Osteoblast (primary cell): ENCODE results near the gene KCNQ4. TPM values are rescaled to one million over a fixed set of nuclear protein-coding genes. Genes with fewer than 3 reads are reported as not detected.

Source experiments
- DNase-seq: peaks from one replicate; pipeline ENCODE4 v3.0.0; 2011; ENCODE audit warnings: low spot score, mixed read lengths; ENCODE audit not compliant: insufficient read length; ENCODE audit errors: missing footprints
- H2AFZ ChIP-seq: 2 replicates; pipeline ENCODE4 v1.6.0; 2011; ENCODE audit warnings: mild to moderate bottlenecking, low read length
- H3K27ac ChIP-seq: 2 replicates; pipeline ENCODE4 v1.5.1; 2011; ENCODE audit warnings: mild to moderate bottlenecking, low read depth, low read length, moderate library complexity
- H3K27me3 ChIP-seq: 2 replicates; pipeline ENCODE4 v1.6.0; 2012; ENCODE audit warnings: mild to moderate bottlenecking, control low read depth, inconsistent platforms, low read length, moderate library complexity; ENCODE audit not compliant: insufficient read depth
- H3K36me3 ChIP-seq: 2 replicates; pipeline ENCODE4 v1.5.1; 2011; ENCODE audit warnings: mild to moderate bottlenecking, low read length, control low read depth, moderate library complexity; ENCODE audit not compliant: insufficient read depth
- H3K4me1 ChIP-seq: 2 replicates; pipeline ENCODE4 v1.5.1; 2011; ENCODE audit warnings: mild to moderate bottlenecking, low read length, control low read depth, moderate library complexity; ENCODE audit not compliant: insufficient read depth
- H3K4me2 ChIP-seq: 2 replicates; pipeline ENCODE4 v1.6.0; 2011; ENCODE audit warnings: mild to moderate bottlenecking, low read length; ENCODE audit not compliant: insufficient read depth
- H3K4me3 ChIP-seq: fragments of 200-600 bp; sonication (generic); 3 replicates; pipeline ENCODE4 v1.5.1; 2012; ENCODE audit warnings: mild to moderate bottlenecking, low read length, inconsistent platforms; ENCODE audit not compliant: insufficient read depth
- H3K79me2 ChIP-seq: 2 replicates; pipeline ENCODE4 v1.6.0; 2012; ENCODE audit warnings: mild to moderate bottlenecking, low read length, control low read depth, inconsistent platforms; ENCODE audit not compliant: insufficient read depth
- H3K9me3 ChIP-seq: 2 replicates; pipeline ENCODE4 v1.5.1; 2011; ENCODE audit warnings: low read depth, low read length, control low read depth
- H4K20me1 ChIP-seq: 2 replicates; pipeline ENCODE4 v1.6.0; 2012; ENCODE audit warnings: mild to moderate bottlenecking, low read length, control low read depth; ENCODE audit not compliant: insufficient read depth
- CTCF ChIP-seq: IDR thresholded peaks from 2 replicates; pipeline ENCODE4 v1.5.1; 2011; ENCODE audit warnings: mild to moderate bottlenecking, low read depth, low read length, moderate library complexity; ENCODE audit errors: extremely low read depth
- total RNA-seq: library from RNA; depleted of rRNA; stranded (reverse); fragments of >200 nt; gene quantifications from 2 replicates; pipeline ENCODE4 v1.2.3, GENCODE V29; 2012

The KCNQ4 gene
- total RNA-seq, 1 donor = not detected

DNA sequence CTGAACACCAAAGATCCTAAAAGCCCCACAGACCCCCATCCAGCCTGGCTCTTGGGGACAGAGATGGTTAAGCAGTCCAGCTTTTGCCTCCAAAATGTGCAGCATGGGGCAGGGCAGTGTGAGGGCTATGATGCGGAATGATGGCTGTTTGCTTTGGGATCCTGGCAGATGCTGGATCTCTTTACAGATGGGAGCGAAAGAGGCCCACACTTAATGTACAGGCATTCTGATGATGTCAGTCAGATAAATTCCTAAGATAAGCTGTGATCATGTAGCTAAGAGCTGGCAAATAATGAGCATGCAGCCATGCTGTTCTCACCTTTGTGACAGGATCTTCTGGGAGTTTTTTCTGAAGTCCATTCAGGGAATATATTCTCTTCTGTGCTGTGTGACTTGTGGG lies 17.6 kb upstream of the KCNQ4 start:
- H3K9me3 ChIP-seq = no peaks in the 10 kb centered on the region
- H3K36me3 ChIP-seq = peaks cover 45% of the 10 kb centered on the region
- H3K27me3 ChIP-seq = no peaks in the 10 kb centered on the region
- peaks cover 9% of the 10 kb centered on the region for H3K4me1 ChIP-seq
- no peak for TF ChIP-seq CTCF
- no peak overlapping the region for H3K27ac ChIP-seq
- no peak overlapping the region for H3K4me3 ChIP-seq
- DNase-seq = no peak
- peaks cover 4% of the 10 kb centered on the region for H4K20me1 ChIP-seq
- H3K4me2 ChIP-seq = no peak overlapping the region
- no peak overlapping the region for H2AFZ ChIP-seq
- H3K79me2 ChIP-seq = peaks cover 3% of the 10 kb centered on the region

DNA sequence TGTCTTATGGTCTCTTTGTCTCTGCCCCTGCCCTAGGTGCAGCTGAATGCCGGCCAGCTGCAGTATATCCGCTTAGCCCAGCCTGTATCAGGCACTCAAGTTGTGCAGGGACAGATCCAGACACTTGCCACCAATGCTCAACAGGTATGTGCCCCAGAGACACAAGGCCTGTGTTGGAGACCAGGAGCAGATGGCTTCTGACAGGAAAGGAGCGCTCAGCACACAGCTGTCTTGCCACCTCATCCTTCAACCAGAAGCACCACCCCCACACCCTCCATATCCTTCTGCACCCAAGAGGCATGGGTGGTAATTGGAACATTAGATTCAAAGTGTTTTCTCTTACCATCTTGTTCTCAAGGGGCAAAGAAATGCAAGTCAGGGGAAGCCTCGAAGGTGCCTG lies 17.0 kb upstream of the KCNQ4 start:
- H2AFZ ChIP-seq = no peak overlapping the region
- H3K4me1 ChIP-seq = peaks cover 5% of the 10 kb centered on the region
- no peaks in the 10 kb centered on the region for H3K27me3 ChIP-seq
- H3K4me3 ChIP-seq = no peak overlapping the region
- no peak overlapping the region for H3K4me2 ChIP-seq
- no peaks in the 10 kb centered on the region for H3K9me3 ChIP-seq
- DNase-seq = peak; percentile 42
- H3K36me3 ChIP-seq = peaks cover 45% of the 10 kb centered on the region
- H3K27ac ChIP-seq = no peak overlapping the region
- H4K20me1 ChIP-seq = peaks cover 4% of the 10 kb centered on the region
- TF ChIP-seq CTCF = no peak
- peaks cover 3% of the 10 kb centered on the region for H3K79me2 ChIP-seq

- no peak overlapping the region for H3K4me2 ChIP-seq
- no peak for TF ChIP-seq CTCF
- peaks cover 4% of the 10 kb centered on the region for H4K20me1 ChIP-seq
- H3K27me3 ChIP-seq = no peaks in the 10 kb centered on the region
- H3K79me2 ChIP-seq = no peaks in the 10 kb centered on the region
- peak; percentile 47 for DNase-seq
- no peak overlapping the region for H2AFZ ChIP-seq
- no peak overlapping the region for H3K4me3 ChIP-seq
- H3K4me1 ChIP-seq = peaks cover 5% of the 10 kb centered on the region
- H3K36me3 ChIP-seq = peaks cover 45% of the 10 kb centered on the region
- no peaks in the 10 kb centered on the region for H3K9me3 ChIP-seq
- no peak overlapping the region for H3K27ac ChIP-seq
These were observed 15.2 kb upstream of the KCNQ4 start for GRCh38 chr1:40768146-40768990.

DNA sequence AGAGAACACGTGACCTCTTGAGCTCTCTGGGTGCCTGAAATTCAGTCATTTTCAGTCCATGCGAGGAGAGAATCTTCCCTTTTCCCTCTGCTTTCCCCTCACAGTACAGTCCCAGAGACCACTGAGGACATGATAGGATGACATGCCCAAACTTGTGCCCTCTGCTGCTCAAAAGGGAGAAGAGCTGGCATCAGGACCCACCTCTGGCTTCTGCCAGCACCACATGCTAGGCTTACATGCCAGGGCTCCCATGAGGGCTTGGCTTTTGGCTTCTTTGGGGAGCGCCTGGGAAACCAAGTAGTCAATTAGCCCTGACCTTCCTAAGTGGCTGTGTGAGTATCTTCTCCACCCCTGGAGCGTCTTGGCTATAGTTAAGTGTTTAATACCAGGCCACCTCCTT lies 13.8 kb upstream of the KCNQ4 start:
- Histone ChIP-seq H3K79me2 (no peaks in the 10 kb centered on the region), H3K4me2 (no peak overlapping the region), H3K9me3 (no peaks in the 10 kb centered on the region), H3K4me3 (no peak overlapping the region), H4K20me1 (peaks cover 4% of the 10 kb centered on the region), H3K27ac (no peak overlapping the region), H2AFZ (no peak overlapping the region), H3K27me3 (no peaks in the 10 kb centered on the region), H3K36me3 (peaks cover 33% of the 10 kb centered on the region), H3K4me1 (no peaks in the 10 kb centered on the region)
- DNase-seq = peak; percentile 76
- peak; percentile 39 for TF ChIP-seq CTCF
